H1 (cell line): ENCODE measurements around the gene SMG7. TPM values are rescaled to one million over a fixed set of nuclear protein-coding genes. Genes with fewer than 3 reads are reported as not detected.

Source experiments
- CTCF ChIA-PET: fragments of 300-600 bp; sonication (Branson Sonifier 250); formaldehyde crosslinking; loops from one replicate; lab custom pipeline; 2021; ENCODE audit not compliant: partially characterized antibody; lab: Charles Lee
- POLR2A ChIA-PET: fragments of 300-600 bp; sonication (Branson Sonifier 250); formaldehyde crosslinking; loops from one replicate; lab custom pipeline; 2021; ENCODE audit warnings: inconsistent platforms; ENCODE audit not compliant: partially characterized antibody; lab: Charles Lee
- DNase-seq, 2 experiments: peaks; one replicate each; pipeline versions ENCODE4 v3.0.0 to v3.0.0-alpha.2; 2010 to 2022; ENCODE audit warnings: low spot score in 2 of 2, low read depth in 1 of 2, mixed read lengths in 1 of 2
- FAIRE-seq: peaks from 2 replicates; lab custom pipeline; 2011; peaks lifted over from hg19 to GRCh38; lab: Jason Lieb, UNC
- H2AFZ ChIP-seq: 2 replicates; pipeline ENCODE4 v1.8.1; 2012; ENCODE audit warnings: low read length, inconsistent platforms
- H2AK5ac ChIP-seq: 2 replicates; pipeline ENCODE4 v1.6.1; 2013; ENCODE audit warnings: low read depth, low read length
- H2BK120ac ChIP-seq: replicated peaks from 2 replicates; pipeline ENCODE3; 2013; ENCODE audit warnings: low read depth, low read length, inconsistent platforms
- H2BK12ac ChIP-seq: 2 replicates; pipeline ENCODE4 v1.6.1; 2013; ENCODE audit warnings: low read depth, low read length
- H2BK15ac ChIP-seq: 2 replicates; pipeline ENCODE4 v1.6.1; 2013; ENCODE audit warnings: low read length
- H2BK20ac ChIP-seq: 2 replicates; pipeline ENCODE4 v1.6.1; 2013; ENCODE audit warnings: low read length
- H2BK5ac ChIP-seq: 2 replicates; pipeline ENCODE4 v1.6.1; 2013; ENCODE audit warnings: low read depth, low read length
- H3K14ac ChIP-seq: 2 replicates; pipeline ENCODE4 v1.6.1; 2013; ENCODE audit warnings: inconsistent platforms; ENCODE audit not compliant: insufficient read length
- H3K18ac ChIP-seq: 2 replicates; pipeline ENCODE4 v1.6.1; 2013; ENCODE audit warnings: low read length; ENCODE audit errors: extremely low read depth
- H3K23ac ChIP-seq: 2 replicates; pipeline ENCODE4 v1.6.1; 2013; ENCODE audit warnings: inconsistent platforms; ENCODE audit not compliant: insufficient read length
- H3K23me2 ChIP-seq: 2 replicates; pipeline ENCODE4 v1.6.1; 2013; ENCODE audit warnings: low read depth, low read length
- H3K27ac ChIP-seq: 2 replicates; pipeline ENCODE4 v1.6.1; 2011; ENCODE audit warnings: low read depth, low read length, inconsistent platforms
- H3K27me3 ChIP-seq, 4 experiments: replicated peaks in 1 of 4; 1 replicate in 1 of 4; 2 replicates in 3 of 4; pipeline versions ENCODE4 v1.6.1 to v1.8.1; 2011 to 2013; ENCODE audit warnings: low read length in 3 of 4, mild to moderate bottlenecking in 3 of 4, inconsistent platforms in 2 of 4, mixed read lengths in 2 of 4, moderate library complexity in 1 of 4; ENCODE audit not compliant: control insufficient read depth in 3 of 4, insufficient read depth in 3 of 4; ENCODE audit errors: extremely low read depth in 1 of 4
- H3K36me3 ChIP-seq, 4 experiments: 2 replicates each; pipeline versions ENCODE4 v1.6.1 to v1.8.1; 2011 to 2013; ENCODE audit warnings: mild to moderate bottlenecking in 4 of 4, low read length in 3 of 4, moderate library complexity in 2 of 4, control low read depth in 1 of 4, inconsistent platforms in 1 of 4; ENCODE audit not compliant: insufficient read depth in 4 of 4, control insufficient read depth in 2 of 4
- H3K4ac ChIP-seq: replicated peaks from 2 replicates; pipeline ENCODE3; 2013; ENCODE audit warnings: low read length, low read depth, mixed read lengths, inconsistent platforms; ENCODE audit not compliant: insufficient read length
- H3K4me1 ChIP-seq, 4 experiments: replicated peaks in 1 of 4; 1 replicate in 1 of 4; 2 replicates in 3 of 4; pipeline versions ENCODE4 v1.6.1 to v1.8.1; 2011 to 2013; ENCODE audit warnings: low read length in 3 of 4, inconsistent platforms in 2 of 4, mixed read lengths in 1 of 4; ENCODE audit not compliant: insufficient read depth in 4 of 4, control insufficient read depth in 3 of 4
- H3K4me2 ChIP-seq, 2 experiments: 2 replicates each; pipeline versions ENCODE4 v1.6.1 to v1.8.1; 2011 to 2013; ENCODE audit warnings: low read depth in 2 of 2, low read length in 2 of 2, control low read depth in 1 of 2, inconsistent platforms in 1 of 2, mild to moderate bottlenecking in 1 of 2; ENCODE audit not compliant: insufficient read depth in 1 of 2
- H3K4me3 ChIP-seq, 4 experiments: fragments of 200-600, 300-600 bp in 1 of 4; sonication (generic), shearing (Covaris generic), sonication (Bioruptor Twin) in 1 of 4; 2 replicates each; pipeline versions ENCODE4 v1.5.1 to v1.8.1; 2011 to 2016; ENCODE audit warnings: low read length in 4 of 4, low read depth in 3 of 4, control low read depth in 2 of 4, inconsistent platforms in 2 of 4, mild to moderate bottlenecking in 2 of 4, mixed read lengths in 1 of 4, moderate library complexity in 1 of 4; ENCODE audit not compliant: insufficient read depth in 2 of 4; ENCODE audit errors: extremely low read depth in 1 of 4
- H3K56ac ChIP-seq: replicated peaks from 2 replicates; pipeline ENCODE3; 2013; ENCODE audit warnings: low read depth, mild to moderate bottlenecking, mixed read lengths, low read length, inconsistent platforms; ENCODE audit not compliant: insufficient read length
- H3K79me1 ChIP-seq: 2 replicates; pipeline ENCODE4 v1.6.1; 2013; ENCODE audit warnings: low read depth, low read length, control low read depth
- H3K79me2 ChIP-seq, 2 experiments: 2 replicates each; pipeline versions ENCODE4 v1.6.1 to v1.8.1; 2012 to 2013; ENCODE audit warnings: low read length in 2 of 2, mild to moderate bottlenecking in 2 of 2, inconsistent platforms in 1 of 2; ENCODE audit not compliant: insufficient read depth in 2 of 2, control insufficient read depth in 1 of 2
- H3K9ac ChIP-seq, 4 experiments: replicated peaks in 1 of 4; 1 replicate in 1 of 4; 2 replicates in 3 of 4; pipeline versions ENCODE4 v1.6.1 to v1.8.1; 2011 to 2013; ENCODE audit warnings: low read depth in 3 of 4, low read length in 3 of 4, control low read depth in 2 of 4, mild to moderate bottlenecking in 2 of 4, moderate library complexity in 2 of 4, inconsistent platforms in 1 of 4; ENCODE audit errors: extremely low read depth in 1 of 4
- H3K9me3 ChIP-seq, 2 experiments: 2 replicates each; pipeline versions ENCODE4 v1.6.1 to v1.8.1; 2012 to 2013; ENCODE audit warnings: mild to moderate bottlenecking in 2 of 2, moderate library complexity in 2 of 2, control low read depth in 1 of 2, inconsistent platforms in 1 of 2, low read depth in 1 of 2, low read length in 1 of 2, mixed read lengths in 1 of 2; ENCODE audit not compliant: insufficient read depth in 2 of 2
- H4K20me1 ChIP-seq, 2 experiments: replicated peaks in 1 of 2; 2 replicates each; pipeline versions ENCODE3 to v1.8.1; 2011 to 2013; ENCODE audit warnings: inconsistent platforms in 2 of 2, low read length in 2 of 2, mild to moderate bottlenecking in 1 of 2; ENCODE audit not compliant: insufficient read depth in 2 of 2, control insufficient read depth in 1 of 2
- H4K5ac ChIP-seq: 2 replicates; pipeline ENCODE4 v1.6.1; 2013; ENCODE audit warnings: low read length, low read depth, mixed read lengths, inconsistent platforms; ENCODE audit not compliant: insufficient read length
- H4K8ac ChIP-seq: 2 replicates; pipeline ENCODE4 v1.8.0; 2013; ENCODE audit warnings: mild to moderate bottlenecking, moderate library complexity, low read length, inconsistent platforms; ENCODE audit not compliant: insufficient read depth; ENCODE audit errors: extremely low read depth
- H4K91ac ChIP-seq: replicated peaks from 2 replicates; pipeline ENCODE3; 2013; ENCODE audit warnings: low read length, mixed read lengths, inconsistent platforms; ENCODE audit not compliant: insufficient read length
- RBBP5 ChIP-seq: IDR thresholded peaks from 2 replicates; pipeline ENCODE4 v1.7.1; 2012; ENCODE audit warnings: low read depth, mild to moderate bottlenecking, inconsistent platforms, low read length, moderate library complexity, borderline replicate concordance
- WGBS, 2 experiments: shearing (Covaris generic) in 1 of 2; methylation state at CpG; one replicate each; pipeline versions ENCODE4 v1.1.6 to v1.1.7; 2013 to 2015; ENCODE audit warnings: low lambda C conversion rate in 2 of 2, mixed read lengths in 2 of 2, inconsistent platforms in 1 of 2, low coverage in 1 of 2, missing lambda C conversion rate in 1 of 2; ENCODE audit not compliant: insufficient replicate concordance in 2 of 2, insufficient coverage in 1 of 2, insufficient read length in 1 of 2; ENCODE audit errors: extremely low coverage in 1 of 2, missing lambda C conversion rate in 1 of 2; 5-methylcytosine and 5-hydroxymethylcytosine counted together
- polyA plus RNA-seq, 7 experiments: library from polyadenylated mRNA; depleted of rRNA in 3 of 7; stranded (reverse) in 5 of 7; unstranded in 2 of 7; fragments of >200 nt in 5 of 7; fragments of 200-250 nt in 2 of 7; gene quantifications; 1 replicate in 5 of 7; 2 replicates in 1 of 7; 4 replicates in 1 of 7; pipeline versions ENCODE4 v1.2.1 to v1.2.3, GENCODE V29; 2011 to 2013; ENCODE audit warnings: missing spikeins in 2 of 7, mixed read lengths in 2 of 7
- total RNA-seq: library from RNA; stranded (reverse); fragmentation: NEBNext Ultra II Directional; extraction: Animal tissue kit (Norgen Biotek cat#: 25700); gene quantifications from 2 replicates; pipeline ENCODE4 v1.2.1, GENCODE V29; 2021

Gene SMG7
- total and polyA plus RNA-seq, 2 of the 8 experiments (the other 6 are each of a cell fraction or from before 2014, with no cell fraction given), result 39.3 to 65.6 TPM

DNA sequence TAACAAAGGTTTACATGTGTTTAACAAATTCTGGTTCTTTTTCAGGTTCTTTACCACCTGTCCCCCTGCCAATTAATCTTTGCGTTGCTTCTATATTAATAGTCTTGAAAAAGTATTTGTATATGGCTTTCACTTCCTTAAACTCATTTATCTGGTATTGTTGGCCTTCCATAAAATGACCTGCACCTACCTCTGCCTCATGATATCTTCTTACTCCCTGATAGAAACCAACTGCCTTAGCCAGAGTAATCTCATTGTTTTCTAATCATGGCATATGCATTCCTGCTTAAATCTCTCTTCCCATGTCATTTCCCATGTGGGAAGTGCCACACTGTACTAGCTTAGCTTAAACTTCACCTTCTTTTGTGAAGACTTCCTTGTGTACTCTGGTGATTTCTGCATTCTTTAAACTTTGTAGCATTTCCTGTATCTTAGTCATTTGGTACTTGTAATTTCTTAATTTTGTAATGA lies 8.7 kb downstream of the SMG7 start:
- H3K14ac ChIP-seq, result no peak overlapping the region
- no peak overlapping the region for H3K23ac ChIP-seq
- no peak overlapping the region for H2BK120ac ChIP-seq
- no peaks in the 10 kb centered on the region for H3K27me3 ChIP-seq
- no peak overlapping the region for H2BK5ac ChIP-seq
- POLR2A ChIA-PET, result interaction anchor here (1.9 kb wide), 1 partner anchor 9 kb away, joined by 6 read pairs; the partner anchor contains the start of gene SMG7
- H3K4ac ChIP-seq, result no peak overlapping the region
- H4K91ac ChIP-seq, result no peak overlapping the region
- no peak overlapping the region for H2AFZ ChIP-seq
- H3K79me2 ChIP-seq, result peaks cover 11 to 100% of the 10 kb centered on the region in 2 experiments
- no peaks in the 10 kb centered on the region for H3K36me3 ChIP-seq
- no peak overlapping the region for H3K4me3 ChIP-seq
- no peak overlapping the region for H3K18ac ChIP-seq
- no peak overlapping the region for H4K5ac ChIP-seq
- no peak for FAIRE-seq
- no peak overlapping the region for H3K9ac ChIP-seq
- no peak overlapping the region for H3K4me2 ChIP-seq
- DNase-seq, result no peak
- peaks cover 9% of the 10 kb centered on the region for H3K79me1 ChIP-seq
- H4K8ac ChIP-seq, result no peak overlapping the region
- peaks cover 8 to 14% of the 10 kb centered on the region in 2 experiments for H4K20me1 ChIP-seq
- H2AK5ac ChIP-seq, result no peak overlapping the region
- H3K23me2 ChIP-seq, result no peaks in the 10 kb centered on the region; the same call in 1 of the 2 replicates
- no peaks in the 10 kb centered on the region for H3K9me3 ChIP-seq
- H3K27ac ChIP-seq, result no peak overlapping the region
- no peak overlapping the region for H2BK20ac ChIP-seq
- H3K4me1 ChIP-seq, result peaks cover 0 to 9% (median 5%) of the 10 kb centered on the region in 4 experiments; a peak in 4 of 7 replicates
- WGBS, 2 experiments, result 97% methylated on average over 1 of the region's 1 CpG; no CpG with 5 or more reads in 1 of the 2 experiments
- H3K56ac ChIP-seq, result no peak overlapping the region
- H2BK12ac ChIP-seq, result no peak overlapping the region
- TF ChIP-seq RBBP5, result no peak
- no peak overlapping the region for H2BK15ac ChIP-seq
- CTCF ChIA-PET, result no interaction called here
